HepG2 (cell line): ENCODE results near the gene SLFN13. TPM values are rescaled to one million over a fixed set of nuclear protein-coding genes. Genes with fewer than 3 reads are reported as not detected.

Experiments
- ATAC-seq: fragments of 200-7000 bp; cut with Tn5 transposase; 3 replicates; pipeline ENCODE4 v1.9.1; 2020; ENCODE audit warnings: mild to moderate bottlenecking, moderate library complexity
- BruUV-seq: library from RNA; stranded (reverse); fragments of 400-500 nt; replicated peaks from 2 replicates; lab custom pipeline; 2021; lab: Mats Ljungman, UMichigan
- CTCF ChIA-PET: fragments of 300-600 bp; formaldehyde crosslinking; extraction: SDS; loops from one replicate; lab custom pipeline; 2021; ENCODE audit warnings: low total read pairs, inconsistent platforms, low intra/inter-chr PET ratio; lab: Yijun Ruan, JAX
- POLR2A ChIA-PET: fragments of 350-600 bp; sonication (Branson Sonifier 250); formaldehyde crosslinking; loops from one replicate; lab custom pipeline; 2020; ENCODE audit warnings: antibody characterized with exemption, inconsistent platforms; lab: Yijun Ruan, JAX
- DNase-seq: peaks from one replicate; pipeline ENCODE4 v3.0.0-alpha.2; 2015; ENCODE audit warnings: low spot score
- FAIRE-seq: peaks from 3 replicates; lab custom pipeline; 2011; peaks lifted over from hg19 to GRCh38; lab: Jason Lieb, UNC
- H2AFZ ChIP-seq: one replicate; pipeline ENCODE4 v1.6.1; 2011; ENCODE audit warnings: low read length, inconsistent platforms
- H3K27ac ChIP-seq: fragments of 300-600 bp; 3 replicates; pipeline ENCODE4 v1.8.0; 2011; ENCODE audit warnings: mixed run types, mild to moderate bottlenecking, mixed read lengths, low read length, inconsistent platforms; ENCODE audit not compliant: insufficient read depth; ENCODE audit errors: extremely low read length
- H3K27me3 ChIP-seq, 2 experiments: fragments of 200-600 bp in 1 of 2; 2 replicates in 1 of 2; 3 replicates in 1 of 2; pipeline versions ENCODE4 v1.6.0 to v1.8.0; 2011; ENCODE audit warnings: low read length in 2 of 2, mild to moderate bottlenecking in 2 of 2, moderate library complexity in 2 of 2, inconsistent platforms in 1 of 2; ENCODE audit not compliant: insufficient read depth in 2 of 2, control insufficient read depth in 1 of 2
- H3K36me3 ChIP-seq, 2 experiments: fragments of 200-600 bp in 1 of 2; replicated peaks in 1 of 2; 2 replicates in 1 of 2; 3 replicates in 1 of 2; pipeline versions ENCODE4 v1.5.1 to v1.8.0; 2011; ENCODE audit warnings: low read length in 2 of 2, inconsistent platforms in 1 of 2; ENCODE audit not compliant: insufficient read depth in 2 of 2, control insufficient read depth in 1 of 2
- H3K4me1 ChIP-seq: 2 replicates; pipeline ENCODE4 v1.5.1; 2012; ENCODE audit warnings: low read length, inconsistent platforms; ENCODE audit not compliant: insufficient read depth
- H3K4me2 ChIP-seq: 2 replicates; pipeline ENCODE4 v1.6.0; 2011; ENCODE audit warnings: low read depth, low read length, inconsistent platforms
- H3K4me3 ChIP-seq, 3 experiments: fragments of 200-600 bp in 1 of 3; sonication (generic), shearing (Covaris generic) in 1 of 3; replicated peaks in 1 of 3; 2 replicates each; pipeline ENCODE4 v1.5.1; 2011 to 2016; ENCODE audit warnings: low read length in 3 of 3, inconsistent platforms in 2 of 3, low read depth in 2 of 3, mild to moderate bottlenecking in 2 of 3, control low read depth in 1 of 3, mixed read lengths in 1 of 3; ENCODE audit not compliant: insufficient read depth in 1 of 3
- H3K79me2 ChIP-seq: one replicate; pipeline ENCODE4 v1.6.1; 2011; ENCODE audit warnings: low read length, inconsistent platforms; ENCODE audit not compliant: insufficient read depth
- H3K9ac ChIP-seq: 2 replicates; pipeline ENCODE4 v1.6.0; 2011; ENCODE audit warnings: mild to moderate bottlenecking, low read depth, low read length, inconsistent platforms; ENCODE audit not compliant: insufficient read depth
- H3K9me3 ChIP-seq: 2 replicates; pipeline ENCODE4 v1.5.1; 2012; ENCODE audit warnings: mild to moderate bottlenecking, low read length
- H4K20me1 ChIP-seq: 2 replicates; pipeline ENCODE4 v1.6.0; 2011; ENCODE audit warnings: inconsistent platforms, mild to moderate bottlenecking, low read length, moderate library complexity; ENCODE audit not compliant: insufficient read depth
- BRF2 ChIP-seq: sonication (generic); formaldehyde crosslinking; IDR thresholded peaks from 2 replicates; pipeline ENCODE4 v1.8.1; 2022; ENCODE audit warnings: mild to moderate bottlenecking, missing genetic modification reagents
- GABPB1 ChIP-seq: IDR thresholded peaks from 2 replicates; pipeline ENCODE4 v1.6.1; 2016; ENCODE audit warnings: mild to moderate bottlenecking, missing genetic modification reagents, moderate library complexity, missing compliant biosample characterization
- GMEB2 ChIP-seq: IDR thresholded peaks from 2 replicates; pipeline ENCODE4 v1.6.1; 2016; ENCODE audit warnings: missing biosample characterization, missing genetic modification reagents, low read depth
- GTF2F1 ChIP-seq: fragments of 150-350 bp; IDR thresholded peaks from 2 replicates; pipeline ENCODE4 v1.6.1; 2014; ENCODE audit warnings: low read length
- MXD3 ChIP-seq: IDR thresholded peaks from 2 replicates; pipeline ENCODE4 v1.6.1; 2016; ENCODE audit warnings: mild to moderate bottlenecking, missing biosample characterization, missing genetic modification reagents
- SNRNP70 ChIP-seq: fragments of 200-400 bp; formaldehyde crosslinking; IDR thresholded peaks from 2 replicates; pipeline ENCODE4 v1.6.1; 2017; ENCODE audit warnings: mild to moderate bottlenecking, low read depth, low read length, moderate library complexity
- ZBTB8A ChIP-seq: sonication (generic); formaldehyde crosslinking; IDR thresholded peaks from 2 replicates; pipeline ENCODE4 v1.4.0; 2020; ENCODE audit warnings: mild to moderate bottlenecking, low read depth, missing genetic modification reagents, borderline replicate concordance
- ZFP37 ChIP-seq: sonication (generic); formaldehyde crosslinking; IDR thresholded peaks from 2 replicates; pipeline ENCODE4 v1.4.0; 2020; ENCODE audit warnings: missing genetic modification reagents, borderline replicate concordance
- ZNF296 ChIP-seq: sonication (generic); formaldehyde crosslinking; conservative IDR thresholded peaks from 2 replicates; pipeline ENCODE4 v1.5.0; 2020; ENCODE audit warnings: mild to moderate bottlenecking, missing genetic modification reagents
- ZNF337 ChIP-seq: sonication (generic); formaldehyde crosslinking; IDR thresholded peaks from 2 replicates; pipeline ENCODE4 v1.5.1; 2020; ENCODE audit warnings: missing genetic modification reagents, low read depth, mild to moderate bottlenecking, borderline replicate concordance
- ZNF646 ChIP-seq: sonication (generic); formaldehyde crosslinking; IDR thresholded peaks from 2 replicates; pipeline ENCODE4 v1.9.0; 2021; ENCODE audit warnings: mild to moderate bottlenecking, missing genetic modification reagents
- WGBS: methylation state at CpG from one replicate; pipeline ENCODE4 v1.1.6; 2017; ENCODE audit warnings: low lambda C conversion rate; 5-methylcytosine and 5-hydroxymethylcytosine counted together
- in situ Hi-C: cut with HindIII; loops from 2 replicates; pipeline ENCODE4 v1.10.0; 2017; ENCODE audit warnings: low pct_unique_long_range_greater_than_20kb; ENCODE audit not compliant: extremely low pct_ligation_motif_present
- intact Hi-C: fragments of 100-400 bp; cut with micrococcal nuclease; formaldehyde crosslinking; loops from one replicate; pipeline ENCODE4 v1.10.0; 2022; ENCODE audit not compliant: unreplicated experiment
- polyA plus RNA-seq, 8 experiments: library from polyadenylated mRNA; depleted of rRNA in 3 of 8; stranded (reverse) in 7 of 8; unstranded in 1 of 8; fragments of >200 nt; fragmentation: Illumina TruSeq in 4 of 8; extraction: Trizol in 4 of 8; gene quantifications; 2 replicates each; pipeline versions ENCODE4 v1.2.1 to v1.2.3, GENCODE V29; 2011 to 2016; ENCODE audit warnings: low read depth in 4 of 8, missing spikeins in 1 of 8, mixed read lengths in 1 of 8; ENCODE audit not compliant: insufficient read depth in 1 of 8
- total RNA-seq, 5 experiments: library from RNA; depleted of rRNA; stranded (reverse); fragments of >200 nt; fragmentation: Illumina TruSeq; extraction: Trizol; gene quantifications; 2 replicates each; pipeline ENCODE4 v1.2.3, GENCODE V29; 2016; ENCODE audit warnings: low read depth in 1 of 5

The SLFN13 gene
- total and polyA plus RNA-seq, 2 of the 13 experiments (the other 11 are each of a cell fraction or from before 2014, with no cell fraction given) = 0.18 TPM; not detected in 1

- Histone ChIP-seq H3K9me3 (no peaks in the 10 kb centered on the region), H3K27ac (no peak overlapping the region), H3K4me1 (no peaks in the 10 kb centered on the region), H2AFZ (no peak overlapping the region), H3K27me3 (peaks cover 2 to 40% of the 10 kb centered on the region in 2 experiments; a peak in 3 of 5 replicates), H3K36me3 (no peaks in the 10 kb centered on the region), H4K20me1 (no peaks in the 10 kb centered on the region), H3K79me2 (no peaks in the 10 kb centered on the region), H3K4me2 (no peak overlapping the region), H3K9ac (no peak overlapping the region), H3K4me3 (no peak overlapping the region)
- in situ Hi-C loops = no loop called here
- no peak for ATAC-seq
- intact Hi-C loops = no loop called here
- CTCF ChIA-PET = no interaction called here
- no TSS peak for BruUV-seq
- 51% methylated on average over 15 of the region's 15 CpGs for WGBS
- POLR2A ChIA-PET = no interaction called here
- no peak for TF ChIP-seq GTF2F1
- no peak for TF ChIP-seq BRF2 (CRISPR knock-in tag)
- TF ChIP-seq SNRNP70 = no peak
- TF ChIP-seq ZNF337 (CRISPR knock-in tag) = no peak
- no peak for TF ChIP-seq GABPB1
- no peak for TF ChIP-seq GMEB2 (CRISPR knock-in tag)
- TF ChIP-seq MXD3 (CRISPR knock-in tag) = no peak
- TF ChIP-seq ZNF646 = no peak
- no peak for TF ChIP-seq ZFP37 (CRISPR knock-in tag)
- TF ChIP-seq ZNF296 (CRISPR knock-in tag) = no peak
- TF ChIP-seq ZBTB8A = no peak
- FAIRE-seq = no peak
- no peak for DNase-seq
Measured at GRCh38 chr17:35488991-35489390, 40.4 kb upstream of the SLFN13 start.
